ENCODE measurements around the gene LY6G6F.

The LY6G6F gene, protein sequence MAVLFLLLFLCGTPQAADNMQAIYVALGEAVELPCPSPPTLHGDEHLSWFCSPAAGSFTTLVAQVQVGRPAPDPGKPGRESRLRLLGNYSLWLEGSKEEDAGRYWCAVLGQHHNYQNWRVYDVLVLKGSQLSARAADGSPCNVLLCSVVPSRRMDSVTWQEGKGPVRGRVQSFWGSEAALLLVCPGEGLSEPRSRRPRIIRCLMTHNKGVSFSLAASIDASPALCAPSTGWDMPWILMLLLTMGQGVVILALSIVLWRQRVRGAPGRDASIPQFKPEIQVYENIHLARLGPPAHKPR

GRCh38 chr6:31706599-31706998 is at the start of gene LY6G6F:
LY6G6F (plus strand) TSS chr6:31706866; CDS start chr6:31706907, 41 bp downstream.
- no peak for DNase-seq

- DNase-seq = peak; percentile 80
Measured at GRCh38 chr6:31657406-31658157, 49.1 kb upstream of the LY6G6F start.

DNA sequence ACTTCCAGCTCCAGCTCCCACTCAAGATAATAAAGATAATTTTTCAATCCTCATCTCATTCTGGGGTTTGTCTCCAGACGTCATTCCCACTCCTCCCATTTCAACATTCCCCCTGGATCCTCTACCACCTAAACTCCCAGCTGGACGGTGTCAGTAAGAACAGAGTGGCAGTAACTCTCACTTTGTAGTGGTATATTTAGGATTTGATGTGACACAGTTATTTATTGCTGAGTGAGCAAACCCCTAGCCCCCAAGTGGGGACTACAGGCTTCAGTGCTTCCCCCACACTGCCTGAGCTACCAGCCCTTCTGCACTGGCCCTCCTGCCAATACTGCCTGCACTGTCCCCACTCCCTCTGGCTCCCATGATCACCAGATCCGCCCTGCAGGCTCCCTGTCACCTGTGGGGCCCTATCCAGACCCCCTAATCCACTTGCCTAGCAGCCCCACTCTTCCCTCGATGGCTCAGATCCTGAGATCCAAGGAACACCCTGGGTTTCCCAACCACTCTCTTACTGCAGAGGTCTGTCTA is 48.4 kb upstream of the LY6G6F start:
- no peak for DNase-seq

DNA sequence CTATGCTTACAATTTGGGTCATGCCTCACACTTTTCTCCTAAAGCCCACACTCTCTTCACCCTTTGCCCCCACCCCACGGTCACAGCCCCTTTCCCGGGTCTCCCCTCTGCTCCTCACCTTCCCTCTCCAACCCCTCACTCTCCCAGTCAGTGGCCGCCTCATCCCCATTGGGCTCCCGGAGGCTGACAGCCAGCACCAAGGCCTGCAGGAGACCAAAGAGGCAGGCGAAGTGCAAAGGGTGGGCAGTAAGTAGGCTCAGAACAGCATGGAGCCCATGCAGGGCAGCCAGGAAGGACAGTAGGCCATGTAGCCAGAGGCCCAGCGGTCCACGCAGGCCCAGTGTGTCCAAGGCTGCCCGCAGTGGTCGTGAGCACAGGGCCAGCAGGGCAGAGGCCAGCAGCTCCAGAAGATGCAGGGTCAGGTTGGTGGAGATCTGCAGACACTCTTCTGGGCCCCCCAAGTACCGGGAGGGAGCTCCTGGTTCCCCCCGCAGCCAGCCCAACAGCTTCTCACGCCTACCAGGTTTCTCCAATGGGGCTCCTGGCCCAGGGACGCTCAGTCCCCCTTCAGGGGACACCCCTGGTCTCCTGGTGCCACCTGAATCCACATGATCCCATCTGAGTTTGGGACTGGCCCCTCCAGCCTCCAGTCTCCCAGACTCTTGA is 47.5 kb upstream of the LY6G6F start:
- DNase-seq = no peak

DNA sequence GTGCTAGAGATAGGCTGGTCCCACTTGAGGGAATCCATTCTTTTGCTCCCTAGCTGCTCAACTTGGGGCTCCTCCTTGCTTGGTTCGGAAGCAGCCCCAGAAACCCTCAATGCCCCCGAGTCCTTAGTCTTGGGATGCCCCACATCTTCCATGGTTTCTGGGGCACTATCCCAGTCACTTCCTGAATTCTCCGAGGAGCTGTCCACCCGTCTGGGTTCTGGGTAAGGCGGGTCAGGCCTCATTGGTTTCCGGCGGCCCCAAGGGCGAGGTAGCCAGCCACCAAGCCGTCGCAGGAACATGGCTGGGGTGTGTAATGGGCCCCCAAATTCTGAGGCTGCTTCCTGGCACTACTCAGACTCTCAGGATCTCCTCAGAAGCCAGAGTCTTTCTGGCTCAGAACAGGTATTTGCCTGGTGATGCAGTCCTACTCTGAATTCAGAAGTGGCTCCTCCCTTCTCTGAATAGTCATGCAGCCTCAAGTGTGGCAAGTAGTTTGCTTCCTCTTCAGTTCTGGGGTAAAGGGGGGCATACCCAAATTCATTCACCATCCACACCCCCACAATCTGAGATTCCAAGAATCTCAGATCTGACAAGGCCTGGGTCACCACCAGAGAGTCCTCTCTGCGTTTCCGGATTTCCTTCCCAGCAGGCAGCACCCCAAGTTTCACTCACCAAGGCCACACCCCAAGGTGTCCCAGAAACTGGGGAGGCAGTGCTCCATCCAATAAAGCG is 46.9 kb upstream of the LY6G6F start:
- DNase-seq = no peak

DNA sequence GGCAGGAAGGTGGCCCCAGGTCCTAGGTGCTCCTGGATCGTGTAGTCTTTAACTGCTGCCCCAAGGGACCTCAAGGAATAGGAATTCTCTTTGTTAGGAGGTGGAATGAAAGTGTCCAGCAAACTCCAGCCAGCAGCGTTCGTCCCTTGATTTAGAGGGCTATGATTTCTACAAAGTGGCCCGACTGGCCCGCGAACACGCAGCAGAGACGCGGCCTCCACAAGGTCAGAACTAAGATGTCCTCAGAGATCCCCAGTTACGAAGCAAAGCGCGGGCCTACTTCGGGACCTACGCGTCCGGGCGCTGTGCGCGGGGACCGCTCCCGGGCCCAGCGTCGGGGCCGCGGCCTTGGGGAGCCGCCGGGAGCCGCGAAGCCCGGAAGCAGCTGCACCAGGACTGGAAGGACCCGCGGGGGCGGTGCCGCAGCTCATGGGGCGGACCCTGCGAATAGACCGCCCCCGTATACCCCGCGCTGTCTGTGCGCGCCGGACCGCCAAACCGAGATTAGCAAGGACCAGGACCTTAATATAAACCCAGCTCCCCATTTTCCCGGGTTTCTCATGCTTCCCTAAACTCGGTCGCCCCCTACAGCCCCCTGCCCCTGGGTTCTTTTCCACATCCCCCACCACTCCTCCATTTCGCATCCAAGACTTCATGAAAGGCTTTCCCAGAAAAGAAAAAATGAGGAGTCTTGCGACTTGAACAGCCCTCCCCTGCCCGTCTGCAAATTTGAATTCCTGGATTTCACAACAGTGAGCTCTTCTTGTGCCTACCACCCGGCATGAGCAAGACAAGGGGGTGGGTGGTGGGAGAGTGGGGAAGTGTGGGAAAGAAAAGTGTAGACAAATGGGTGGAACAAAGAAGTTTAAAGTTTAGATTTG is 46.0 kb upstream of the LY6G6F start, which contains the start of gene C6orf47:
Gene C6orf47 (minus strand): TSS at position 398 of the 881 bp plus-strand sequence. CDS start 831 bp downstream, outside the sequence.
- peak; percentile 93 for DNase-seq

DNA sequence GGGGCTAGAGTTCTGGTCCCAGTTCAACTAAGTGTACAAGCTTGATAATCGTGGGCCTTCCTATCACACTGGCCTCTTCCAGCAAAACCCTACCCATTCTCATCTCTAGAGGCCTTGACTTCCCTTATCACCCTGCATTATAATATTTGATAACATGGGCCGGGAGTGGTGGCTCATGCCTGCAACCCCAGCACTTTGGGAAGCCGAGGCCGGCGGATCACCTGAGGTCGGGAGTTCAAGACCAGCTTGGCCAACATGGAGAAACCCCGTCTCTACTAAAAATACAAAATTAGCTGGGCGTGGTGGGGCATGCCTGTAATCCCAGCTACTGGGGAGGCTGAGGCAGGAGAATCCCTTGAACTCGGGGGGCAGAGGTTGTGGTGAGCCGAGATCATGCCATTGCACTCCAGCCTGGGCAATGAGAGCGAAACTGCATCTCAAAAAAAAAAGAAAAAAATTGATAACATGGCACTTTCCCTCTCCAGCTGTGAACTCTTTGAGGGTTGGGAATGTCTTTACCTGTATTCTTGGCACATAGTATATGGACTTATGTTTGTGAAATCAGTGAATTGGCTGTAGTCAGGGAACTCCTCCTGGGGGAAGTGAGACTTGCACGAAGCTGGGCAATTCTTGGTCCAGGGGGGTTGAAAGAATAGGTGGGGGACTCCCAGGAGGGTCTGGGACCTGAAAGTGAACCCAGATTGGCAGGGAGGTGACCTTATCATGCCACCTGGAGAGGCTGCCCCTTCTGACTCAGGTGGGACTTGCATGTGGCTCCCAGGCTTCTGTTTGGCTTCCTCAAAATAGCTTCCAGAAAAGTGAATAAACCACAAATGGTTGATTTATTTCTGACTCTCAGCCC is 45.2 kb upstream of the LY6G6F start:
- DNase-seq = no peak

GRCh38 chr6:31662124-31662723 is 44.4 kb upstream of the LY6G6F start:
- DNase-seq = no peak

GRCh38 chr6:31663126-31663960 is 43.3 kb upstream of the LY6G6F start:
- DNase-seq = no peak

DNA sequence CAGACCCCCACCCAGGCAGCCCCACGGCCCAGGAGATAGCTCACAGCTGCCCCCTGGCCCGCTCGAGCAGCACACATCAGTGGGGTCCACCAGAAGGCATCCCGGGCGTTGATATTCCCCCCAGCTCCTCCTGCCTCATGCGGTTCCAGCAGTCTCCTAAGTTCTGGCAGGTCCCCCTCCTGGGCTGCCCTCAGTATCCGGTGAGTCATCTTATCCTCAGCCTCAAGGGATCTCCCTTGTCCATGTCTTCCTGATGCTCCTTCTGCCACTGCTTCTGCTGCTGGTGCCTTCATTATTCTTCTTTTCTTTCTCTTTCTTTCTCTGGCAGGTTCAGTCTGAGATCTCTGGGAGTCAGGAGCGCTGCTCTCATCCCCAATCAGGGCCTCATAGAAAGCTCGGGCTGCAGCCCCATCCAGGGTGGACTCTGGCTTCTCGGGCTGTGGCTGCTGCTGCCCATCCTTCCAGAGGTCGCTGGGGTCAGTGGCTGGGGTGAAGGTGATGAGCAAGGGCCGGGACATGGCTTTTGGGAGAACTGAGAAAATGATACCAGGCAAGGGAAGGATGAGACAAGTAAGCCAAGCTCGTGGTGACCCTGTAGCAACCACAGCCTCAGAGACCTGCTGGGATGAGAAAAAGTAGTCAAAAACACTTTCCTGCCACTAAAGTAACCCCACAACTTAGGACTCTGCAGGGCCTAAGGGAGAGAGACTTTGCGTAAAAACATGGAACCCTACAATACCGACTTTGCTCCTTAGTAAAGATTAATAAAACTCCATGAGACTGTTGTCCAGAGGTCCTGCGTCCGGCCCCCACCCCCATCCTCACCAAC is 42.5 kb upstream of the LY6G6F start:
- peak; percentile 61 for DNase-seq

- DNase-seq = peak; percentile 96
Measured at GRCh38 chr6:31664790-31665500, 41.7 kb upstream of the LY6G6F start, which contains the start of gene GPANK1. GPANK1 (minus strand) TSS chr6:31664997; CDS start chr6:31664478, 519 bp downstream.

- peak; percentile 99 for DNase-seq
Measured at GRCh38 chr6:31665501-31666336, 40.9 kb upstream of the LY6G6F start, which contains the start of gene CSNK2B. CSNK2B (plus strand) TSS chr6:31666080; CDS start chr6:31666832, 752 bp downstream.

- DNase-seq = no peak
Measured at GRCh38 chr6:31666337-31666965, 40.2 kb upstream of the LY6G6F start.

DNA sequence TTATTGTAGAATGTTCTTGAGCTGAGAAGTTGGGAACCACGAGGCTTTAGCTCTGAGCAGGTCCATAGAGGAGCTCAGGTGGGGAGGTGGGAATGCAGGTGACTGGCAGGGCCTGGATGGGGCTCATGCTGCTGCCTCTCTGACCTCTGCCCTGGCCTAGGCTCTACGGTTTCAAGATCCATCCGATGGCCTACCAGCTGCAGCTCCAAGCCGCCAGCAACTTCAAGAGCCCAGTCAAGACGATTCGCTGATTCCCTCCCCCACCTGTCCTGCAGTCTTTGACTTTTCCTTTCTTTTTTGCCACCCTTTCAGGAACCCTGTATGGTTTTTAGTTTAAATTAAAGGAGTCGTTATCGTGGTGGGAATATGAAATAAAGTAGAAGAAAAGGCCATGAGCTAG is 37.0 kb upstream of the LY6G6F start, which contains the start of gene LY6G5B:
Gene LY6G5B (plus strand): TSS at position 301 of the 400 bp plus-strand sequence. CDS start 975 bp downstream, outside the sequence.
- DNase-seq = no peak

- no peak for DNase-seq
Measured at GRCh38 chr6:31676322-31676903, 30.3 kb upstream of the LY6G6F start.
